ENCODE results near the gene NRBF2.

DNA sequence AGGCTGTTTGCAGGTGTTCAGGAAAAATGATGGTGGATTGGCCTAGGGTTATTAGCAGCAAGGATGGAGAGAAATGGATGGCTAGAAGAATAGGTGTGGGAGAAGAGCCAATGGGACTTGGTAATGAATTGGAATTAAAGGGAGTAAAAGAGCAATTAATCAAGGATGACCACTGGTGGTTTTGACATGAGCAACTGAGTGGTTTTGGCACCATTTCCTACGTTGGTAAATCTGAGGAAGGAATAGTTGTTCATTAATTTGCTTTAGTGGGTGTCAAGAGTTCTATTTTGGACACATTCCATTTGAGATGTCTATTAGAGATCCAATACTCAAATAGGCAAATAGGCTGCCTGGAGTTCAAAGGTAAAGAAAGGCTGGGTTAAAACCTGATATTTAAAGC is 38.2 kb upstream of the NRBF2 start:
- TF ChIP-seq, protein P1, sequence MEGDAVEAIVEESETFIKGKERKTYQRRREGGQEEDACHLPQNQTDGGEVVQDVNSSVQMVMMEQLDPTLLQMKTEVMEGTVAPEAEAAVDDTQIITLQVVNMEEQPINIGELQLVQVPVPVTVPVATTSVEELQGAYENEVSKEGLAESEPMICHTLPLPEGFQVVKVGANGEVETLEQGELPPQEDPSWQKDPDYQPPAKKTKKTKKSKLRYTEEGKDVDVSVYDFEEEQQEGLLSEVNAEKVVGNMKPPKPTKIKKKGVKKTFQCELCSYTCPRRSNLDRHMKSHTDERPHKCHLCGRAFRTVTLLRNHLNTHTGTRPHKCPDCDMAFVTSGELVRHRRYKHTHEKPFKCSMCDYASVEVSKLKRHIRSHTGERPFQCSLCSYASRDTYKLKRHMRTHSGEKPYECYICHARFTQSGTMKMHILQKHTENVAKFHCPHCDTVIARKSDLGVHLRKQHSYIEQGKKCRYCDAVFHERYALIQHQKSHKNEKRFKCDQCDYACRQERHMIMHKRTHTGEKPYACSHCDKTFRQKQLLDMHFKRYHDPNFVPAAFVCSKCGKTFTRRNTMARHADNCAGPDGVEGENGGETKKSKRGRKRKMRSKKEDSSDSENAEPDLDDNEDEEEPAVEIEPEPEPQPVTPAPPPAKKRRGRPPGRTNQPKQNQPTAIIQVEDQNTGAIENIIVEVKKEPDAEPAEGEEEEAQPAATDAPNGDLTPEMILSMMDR (IDR thresholded peaks at IDR 0.05; ENCODE audit: insufficient read depth, low read length) = no peak
- TF ChIP-seq POLR2AphosphoS5 (IDR thresholded peaks at IDR 0.05; ENCODE audit: low read depth) = no peak
- no peak for TF ChIP-seq REST (IDR thresholded peaks at IDR 0.05; ENCODE audit: insufficient replicate concordance, low read depth)
- no peak for TF ChIP-seq GABPA (IDR thresholded peaks at IDR 0.05; ENCODE audit: low read depth)
- TF ChIP-seq SPI1 (IDR thresholded peaks at IDR 0.05; ENCODE audit: borderline replicate concordance, low read depth) = no peak

Measured in HL-60 (cell line).